Body of pancreas (tissue), 4 donors: ENCODE measurements around the gene RPS6KA2. TPM values are rescaled to one million over a fixed set of nuclear protein-coding genes. Genes with fewer than 3 reads are reported as not detected.
A peak's percentile ranks its signal among the peaks of the same experiment; 100 is the strongest.

Source experiments
- ATAC-seq: fragments of 150-250 bp; one replicate; pipeline ENCODE4 v1.9.1; 2016
- DNase-seq, 4 donors: peaks; one replicate each; pipeline ENCODE4 v3.0.0-alpha.2; 2019
- H3K27ac ChIP-seq, 4 donors: fragments of 200-600 bp; sonication (generic); 1 replicate in 3 of 4; 2 replicates in 1 of 4; pipeline versions ENCODE4 v1.5.1 to v1.6.1; 2016 to 2019; ENCODE audit warnings: mild to moderate bottlenecking in 1 of 4, mixed read lengths in 1 of 4, moderate library complexity in 1 of 4
- H3K27me3 ChIP-seq, 2 donors: fragments of 200-600 bp; sonication (generic); one replicate each; pipeline ENCODE4 v1.6.0; 2016; ENCODE audit warnings: mild to moderate bottlenecking in 1 of 2
- H3K36me3 ChIP-seq, 2 donors: fragments of 200-600 bp; sonication (generic); replicated peaks in 1 of 2; 2 replicates each; pipeline ENCODE4 v1.5.1; 2016; ENCODE audit warnings: low read depth in 2 of 2; ENCODE audit not compliant: insufficient read depth in 1 of 2
- H3K4me1 ChIP-seq: fragments of 200-600 bp; sonication (generic); one replicate; pipeline ENCODE4 v1.6.0; 2016
- H3K4me3 ChIP-seq, 2 donors: fragments of 200-600 bp; sonication (generic); 1 replicate in 1 of 2; 2 replicates in 1 of 2; pipeline ENCODE4 v1.5.1; 2016 to 2019
- H3K9me3 ChIP-seq, 3 donors: fragments of 200-600 bp; sonication (generic); 1 replicate in 2 of 3; 2 replicates in 1 of 3; pipeline ENCODE4 v1.5.1; 2016
- CTCF ChIP-seq, 7 experiments: fragments of 450-650 bp in 4 of 7; fragments of 200-600 bp in 3 of 7; sonication (generic) in 3 of 7; IDR thresholded peaks; one replicate each; pipeline ENCODE4 v1.5.1; 2016 to 2019; ENCODE audit warnings: antibody characterized with exemption in 7 of 7
- POLR2A ChIP-seq, 3 donors: fragments of 450-650 bp; IDR thresholded peaks; one replicate each; pipeline ENCODE4 v1.6.1; 2016; ENCODE audit warnings: antibody characterized with exemption in 3 of 3, mild to moderate bottlenecking in 2 of 3
- WGBS, 2 donors: methylation state at CpG; one replicate each; pipeline ENCODE4 v1.1.5; 2017; 5-methylcytosine and 5-hydroxymethylcytosine counted together
- intact Hi-C: fragments of 100-400 bp; cut with DNase I; formaldehyde crosslinking; loops from one replicate; pipeline ENCODE4 v1.15.1; 2023
- total RNA-seq, 2 donors: library from RNA; depleted of rRNA; stranded (reverse); fragments of >200 nt; gene quantifications; one replicate each; pipeline ENCODE4 v1.1.0, GENCODE V29; 2016

RPS6KA2 gene
- total RNA-seq, 2 donors from 2014 or later: 24.4 to 53.7 TPM

- no peaks in the 10 kb centered on the region for H3K9me3 ChIP-seq
- no peak overlapping the region for H3K4me3 ChIP-seq
- intact Hi-C loops: no loop called here
- H3K36me3 ChIP-seq: no peaks in the 10 kb centered on the region
- TF ChIP-seq CTCF (IDR thresholded peaks at IDR 0.05) (no peak), POLR2A (IDR thresholded peaks at IDR 0.05) (no peak)
- H3K4me1 ChIP-seq: peaks cover 65% of the 10 kb centered on the region
- ATAC-seq (no peak), DNase-seq (peak in 2 of 4 donors; percentile 56 to 57)
- WGBS, 2 donors: 67 to 69% methylated on average over 4 of the region's 4 CpGs
- no peaks in the 10 kb centered on the region for H3K27me3 ChIP-seq
- peak overlapping the region; percentile 13 to 58 (median 44) for H3K27ac ChIP-seq
Observed at GRCh38 chr6:166624275-166624674, 2.8 kb downstream of the RPS6KA2 start.

- DNase-seq (peak in 2 of 4 donors; percentile 32 to 61), ATAC-seq (no peak)
- no peak for TF ChIP-seq CTCF (IDR thresholded peaks at IDR 0.05)
- TF ChIP-seq POLR2A (IDR thresholded peaks at IDR 0.05): no peak
- H3K27me3 ChIP-seq: no peaks in the 10 kb centered on the region
- peaks cover 0 to 1% of the 10 kb centered on the region in 2 donors for H3K36me3 ChIP-seq
- peaks cover 61% of the 10 kb centered on the region for H3K4me1 ChIP-seq
- no peaks in the 10 kb centered on the region for H3K9me3 ChIP-seq
- 63 to 74% methylated on average over 4 to 5 of the region's 5 CpGs for WGBS, 2 donors
- H3K27ac ChIP-seq: peak overlapping the region in 3 of 4 donors; percentile 15 to 56 (median 40)
- intact Hi-C loops: no loop called here
- H3K4me3 ChIP-seq: no peak overlapping the region
Observed at GRCh38 chr6:166623318-166623717, 3.7 kb downstream of the RPS6KA2 start.

- no peaks in the 10 kb centered on the region for H3K9me3 ChIP-seq
- ATAC-seq: peak; percentile 4
- H3K36me3 ChIP-seq: peaks cover 0 to 1% of the 10 kb centered on the region in 2 donors
- H3K4me3 ChIP-seq: no peak overlapping the region
- TF ChIP-seq CTCF (IDR thresholded peaks at IDR 0.05) (no peak), POLR2A (IDR thresholded peaks at IDR 0.05) (no peak)
- H3K27ac ChIP-seq: peak overlapping the region in 3 of 4 donors; percentile 60 to 68 (median 64)
- H3K4me1 ChIP-seq: peaks cover 57% of the 10 kb centered on the region
- H3K27me3 ChIP-seq: no peaks in the 10 kb centered on the region
- no peak for DNase-seq
- WGBS, 2 donors: 70 to 72% methylated on average over 6 of the region's 6 CpGs
- intact Hi-C loops: no loop called here
Observed at GRCh38 chr6:166621114-166621540, 5.9 kb downstream of the RPS6KA2 start.

- peak; percentile 12 for ATAC-seq
Observed at GRCh38 chr6:166620478-166621113, 6.5 kb downstream of the RPS6KA2 start.

More at GRCh38 chr6:166620478-166621113, 6.5 kb downstream of the RPS6KA2 start:
- H3K36me3 ChIP-seq: peaks cover 0 to 1% of the 10 kb centered on the region in 2 donors
- DNase-seq: peak in 2 of 4 donors; percentile 14 to 41
- H3K27ac ChIP-seq: peak overlapping the region; percentile 60 to 72 (median 66)
- peaks cover 52% of the 10 kb centered on the region for H3K4me1 ChIP-seq
- TF ChIP-seq CTCF (IDR thresholded peaks at IDR 0.05): no peak
- no peak for TF ChIP-seq POLR2A (IDR thresholded peaks at IDR 0.05)
- WGBS, 2 donors: 29 to 36% methylated on average over 8 of the region's 8 CpGs
- no peaks in the 10 kb centered on the region for H3K27me3 ChIP-seq
- no peaks in the 10 kb centered on the region for H3K9me3 ChIP-seq
- H3K4me3 ChIP-seq: no peak overlapping the region
- intact Hi-C loops: no loop called here
